Pancreas (tissue), 10 donors: ENCODE results near the gene SPATC1L. TPM values are rescaled to one million over a fixed set of nuclear protein-coding genes. Genes with fewer than 3 reads are reported as not detected.
A peak's percentile ranks its signal among the peaks of the same experiment; 100 is the strongest.
"Not testable (repeated sequence)": the region's sequence is repeated elsewhere in the genome, so short reads cannot be mapped to it uniquely, and the experiment has no call there.

Experiments used
- ATAC-seq, 4 donors: fragments of 200-7000 bp; cut with Tn5 transposase; one replicate each; pipeline versions ENCODE4 v1.8.0 to v1.9.1; 2020; ENCODE audit warnings: mild to moderate bottlenecking in 4 of 4, moderate library complexity in 4 of 4
- DNase-seq, 6 donors: peaks; one replicate each; pipeline ENCODE4 v3.0.0-alpha.2; 2020
- FAIRE-seq: peaks from 2 replicates; lab custom pipeline; 2012; peaks lifted over from hg19 to GRCh38; lab: Jason Lieb, UNC
- H3K27ac ChIP-seq, 4 donors: fragments of 200-600 bp; sonication (generic); 1 replicate in 3 of 4; 2 replicates in 1 of 4; pipeline versions ENCODE4 v1.5.0 to v1.8.0; 2020
- H3K27me3 ChIP-seq, 4 donors: fragments of 200-600 bp; one replicate each; pipeline ENCODE4 v1.8.0; 2021
- H3K36me3 ChIP-seq, 3 donors: fragments of 200-600 bp; sonication (generic) in 1 of 3; one replicate each; pipeline versions ENCODE4 v1.5.0 to v1.8.0; 2020 to 2021
- H3K4me1 ChIP-seq, 3 donors: fragments of 200-600 bp; one replicate each; pipeline ENCODE4 v1.8.0; 2021
- H3K4me3 ChIP-seq, 4 donors: fragments of 200-600 bp; sonication (generic) in 2 of 4; one replicate each; pipeline versions ENCODE4 v1.5.0 to v1.8.0; 2020 to 2021
- H3K9me3 ChIP-seq, 4 donors: fragments of 200-600 bp; one replicate each; pipeline ENCODE4 v1.8.0; 2021
- CTCF ChIP-seq, 4 donors: fragments of 200-600 bp; sonication (generic) in 3 of 4; IDR thresholded peaks; one replicate each; pipeline versions ENCODE4 v1.5.0 to v1.8.0; 2021; ENCODE audit warnings: antibody characterized with exemption in 4 of 4
- WGBS, 2 donors: extraction: QIAGEN DNeasy Blood & Tissue Kit; methylation state at CpG; one replicate each; pipeline ENCODE4 v1.1.7; 2013; 5-methylcytosine and 5-hydroxymethylcytosine counted together
- intact Hi-C, 3 donors: fragments of 100-400 bp; cut with DNase I; formaldehyde crosslinking; loops; one replicate each; pipeline versions ENCODE4 v1.11.1 to v1.14.2; 2022
- polyA plus RNA-seq, 2 donors: library from polyadenylated mRNA; stranded (reverse); fragments of 200-250 nt; gene quantifications; one replicate each; pipeline ENCODE4 v1.2.3, GENCODE V29; 2013
- total RNA-seq, 6 donors: library from RNA; stranded (reverse); fragmentation: NEBNext Ultra II Directional in 4 of 6; extraction: Animal tissue kit (Norgen Biotek cat#: 25700) in 4 of 6; gene quantifications; one replicate each; pipeline versions ENCODE4 v1.2.1 to v1.2.4, GENCODE V29; 2021 to 2023
- donor health status: healthy with polysubstance abuse.
- donor health status: DM: no; HTN: no; CAD: no; lungs with moderate emphysema.
- donor health status: DM: no; HTN: no; CAD: no.
- donor health status: control.
- donor health status: control.
- donor health status: Bipolar disorder and iron deficiency.
- donor health status: DM: yes; HTN: yes; CAD: no.
- donor health status: DM: no; HTN: no; CAD: no.
- donor health status: DM: no; HTN: no; CAD: no.
- donor health status: DM: yes; HTN: yes; CAD: no.

SPATC1L gene
- total and polyA plus RNA-seq, 8 donors = 3.1 to 26.9 (median 6.5) TPM

GRCh38 chr21:46227811-46228344 is 43.6 kb upstream of the SPATC1L start:
- H3K27me3 ChIP-seq = no peaks in the 10 kb centered on the region
- H3K36me3 ChIP-seq = no peaks in the 10 kb centered on the region
- peaks cover 6 to 17% (median 7%) of the 10 kb centered on the region in 3 donors for H3K4me1 ChIP-seq
- intact Hi-C loops = no loop called here
- DNase-seq (peak in 2 of 6 donors; percentile 30 to 56), ATAC-seq (peak in 3 of 4 donors; percentile 1 to 3 (median 2)), FAIRE-seq (no peak)
- H3K9me3 ChIP-seq = no peaks in the 10 kb centered on the region
- peak overlapping the region; percentile 66 to 75 (median 70) for H3K27ac ChIP-seq
- 1 to 2% methylated on average over 20 of the region's 20 CpGs for WGBS, 2 donors
- H3K4me3 ChIP-seq = peak overlapping the region; percentile 90 to 98 (median 93)
- no peak for TF ChIP-seq CTCF (IDR thresholded peaks at IDR 0.05)

- intact Hi-C loops = no loop called here
- Histone ChIP-seq H3K4me1 (peaks cover 6 to 17% (median 7%) of the 10 kb centered on the region in 3 donors), H3K9me3 (no peaks in the 10 kb centered on the region), H3K36me3 (no peaks in the 10 kb centered on the region), H3K27me3 (no peaks in the 10 kb centered on the region), H3K27ac (peak overlapping the region in 1 of 4 donors; percentile 14), H3K4me3 (peak overlapping the region in 2 of 4 donors; percentile 90 to 96)
- peak in 2 of 4 donors; percentile 6 for ATAC-seq
- peak in 1 of 6 donors; percentile 21 for DNase-seq
- FAIRE-seq = no peak
- no peak for TF ChIP-seq CTCF (IDR thresholded peaks at IDR 0.05)
- 29 to 33% methylated on average over 4 of the region's 4 CpGs for WGBS, 2 donors
Measured at GRCh38 chr21:46226920-46227599, 42.8 kb upstream of the SPATC1L start.

- no peak for ATAC-seq
- 97 to 100% methylated on average over 1 of the region's 1 CpG for WGBS, 2 donors
- H3K4me1 ChIP-seq = peaks cover 6 to 17% (median 7%) of the 10 kb centered on the region in 3 donors
Measured at GRCh38 chr21:46226146-46226545, 41.9 kb upstream of the SPATC1L start.

GRCh38 chr21:46223661-46224060 is 39.4 kb upstream of the SPATC1L start:
- H3K27ac ChIP-seq, ATAC-seq, FAIRE-seq, DNase-seq, H3K36me3 ChIP-seq, H3K27me3 ChIP-seq, H3K4me3 ChIP-seq, intact Hi-C loops, H3K9me3 ChIP-seq: not testable (repeated sequence)
- peaks cover 6 to 17% (median 7%) of the 10 kb centered on the region in 3 donors for H3K4me1 ChIP-seq
- WGBS, 2 donors = 92 to 93% methylated on average over 17 to 18 of the region's 18 CpGs

More at GRCh38 chr21:46226146-46226545, 41.9 kb upstream of the SPATC1L start:
- Histone ChIP-seq H3K4me3 (no peak overlapping the region), H3K9me3 (no peaks in the 10 kb centered on the region), H3K36me3 (peaks cover 0 to 5% (median 0%) of the 10 kb centered on the region in 3 donors), H3K27me3 (no peaks in the 10 kb centered on the region), H3K27ac (no peak overlapping the region)
- no peak for FAIRE-seq
- no peak for TF ChIP-seq CTCF (IDR thresholded peaks at IDR 0.05)
- intact Hi-C loops = no loop called here
- DNase-seq = no peak

- Histone ChIP-seq H3K9me3 (no peaks in the 10 kb centered on the region), H3K4me1 (peaks cover 6 to 17% (median 7%) of the 10 kb centered on the region in 3 donors), H3K4me3 (no peak overlapping the region), H3K27me3 (no peaks in the 10 kb centered on the region), H3K36me3 (peaks cover 0 to 5% (median 0%) of the 10 kb centered on the region in 3 donors), H3K27ac (no peak overlapping the region)
- 87 to 91% methylated on average over 7 of the region's 7 CpGs for WGBS, 2 donors
- ATAC-seq = no peak
- intact Hi-C loops = no loop called here
- no peak for TF ChIP-seq CTCF (IDR thresholded peaks at IDR 0.05)
- FAIRE-seq = no peak
- no peak for DNase-seq
Measured at GRCh38 chr21:46223217-46223616, 39.0 kb upstream of the SPATC1L start.
